HG02588 (cell line): ENCODE results near the gene CCDC34.
"Not testable (repeated sequence)": the region's sequence is repeated elsewhere in the genome, so short reads cannot be mapped to it uniquely, and the experiment has no call there.

Experiments used
- ATAC-seq: cut with Tn5 transposase; IDR thresholded peaks from one replicate; pipeline ENCODE4 v1.9.1; 2021; ENCODE audit warnings: mild to moderate bottlenecking, moderate library complexity; ENCODE audit not compliant: unreplicated experiment

Gene CCDC34

DNA sequence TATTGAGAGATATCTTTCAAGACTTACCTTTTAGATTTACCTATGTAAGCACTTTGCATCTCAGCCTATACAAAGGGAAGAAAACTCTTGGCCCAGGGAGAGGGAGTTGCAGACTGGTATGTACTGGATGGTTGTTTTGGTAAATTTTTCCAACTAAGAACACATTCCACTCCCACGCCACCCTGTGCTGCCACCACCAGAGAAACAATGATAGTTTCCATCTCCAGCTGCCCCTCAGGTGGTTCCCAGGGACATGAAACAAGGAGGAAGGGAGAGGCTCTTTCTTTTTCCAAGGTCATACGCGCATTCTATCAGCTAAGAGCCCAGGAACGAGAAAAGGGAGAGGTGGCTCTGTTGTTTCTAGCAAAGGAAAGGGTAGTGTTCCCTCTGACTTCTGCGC is 34.4 kb downstream of the CCDC34 start:
- no peak for ATAC-seq

DNA sequence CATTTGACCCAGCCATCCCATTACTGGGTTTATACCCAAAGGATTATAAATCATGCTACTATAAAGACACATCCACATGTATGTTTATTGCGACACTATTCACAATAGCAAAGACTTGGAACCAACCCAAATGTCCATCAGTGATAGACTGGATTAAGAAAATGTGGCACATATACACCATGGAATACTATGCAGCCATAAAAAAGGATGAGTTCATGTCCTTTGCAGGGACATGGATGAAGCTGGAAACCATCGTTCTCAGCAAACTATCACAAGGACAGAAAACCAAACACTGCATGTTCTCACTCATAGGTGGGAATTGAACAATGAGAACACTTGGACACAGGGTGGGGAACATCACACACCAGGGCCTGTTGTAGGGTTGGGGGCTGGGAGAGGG is 36.0 kb downstream of the CCDC34 start:
- not testable (repeated sequence) for ATAC-seq

DNA sequence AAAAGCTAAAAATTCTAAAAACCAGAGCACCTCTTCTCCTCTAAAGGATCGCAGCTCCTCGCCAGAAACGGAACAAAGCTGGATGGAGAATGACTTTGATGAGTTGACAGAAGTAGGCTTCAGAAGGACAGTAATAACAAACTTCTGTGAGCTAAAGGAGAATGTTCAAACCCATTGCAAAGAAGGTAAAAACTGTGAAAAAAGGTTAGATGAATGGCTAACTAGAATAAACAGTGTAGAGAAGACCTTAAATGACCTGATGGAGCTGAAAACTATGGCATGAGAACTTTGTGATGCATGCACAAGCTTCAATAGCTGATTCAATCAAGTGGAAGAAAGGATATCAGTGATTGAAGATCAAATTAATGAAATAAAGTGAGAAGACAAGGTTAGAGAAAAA is 40.8 kb downstream of the CCDC34 start:
- ATAC-seq: not testable (repeated sequence)

DNA sequence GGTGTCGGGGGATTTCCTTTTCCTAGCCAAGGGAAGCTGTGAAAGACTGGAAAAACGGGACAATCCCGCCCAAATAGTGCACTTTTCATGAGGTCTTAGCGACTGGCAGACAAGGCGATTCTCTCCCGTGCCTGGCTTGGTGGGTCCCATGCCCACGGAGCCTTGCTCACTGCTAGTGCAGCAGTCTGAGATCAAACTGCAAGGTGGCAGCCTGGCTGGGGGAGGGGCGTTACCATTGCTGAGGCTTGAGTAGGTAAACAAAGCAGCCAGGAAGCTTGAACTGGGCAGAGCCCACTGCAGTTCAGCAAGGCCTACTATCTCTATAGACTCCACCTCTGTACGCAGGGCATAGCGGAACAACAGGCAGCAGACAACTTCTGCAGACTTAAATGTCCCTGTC is 41.7 kb downstream of the CCDC34 start:
- not testable (repeated sequence) for ATAC-seq

DNA sequence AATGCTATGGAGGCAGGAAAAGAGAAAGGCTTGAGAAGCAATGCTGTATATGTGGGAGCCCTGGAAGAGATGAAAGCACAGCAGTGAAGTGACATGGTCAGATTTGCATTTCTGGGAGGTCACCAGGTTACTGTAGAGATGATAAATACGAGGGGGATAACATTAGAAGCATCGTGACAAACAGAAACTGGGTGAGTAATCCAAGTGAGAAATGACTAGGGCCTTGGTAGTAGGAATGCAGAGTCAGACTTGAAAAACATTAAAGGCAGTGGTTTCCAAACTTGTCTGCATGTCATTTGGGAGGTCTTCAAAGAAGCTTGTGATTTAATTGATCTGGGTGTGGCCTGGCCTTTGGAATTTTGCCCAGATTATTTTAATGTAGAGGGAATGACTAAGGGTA is 43.9 kb downstream of the CCDC34 start:
- ATAC-seq: peak; percentile 100

DNA sequence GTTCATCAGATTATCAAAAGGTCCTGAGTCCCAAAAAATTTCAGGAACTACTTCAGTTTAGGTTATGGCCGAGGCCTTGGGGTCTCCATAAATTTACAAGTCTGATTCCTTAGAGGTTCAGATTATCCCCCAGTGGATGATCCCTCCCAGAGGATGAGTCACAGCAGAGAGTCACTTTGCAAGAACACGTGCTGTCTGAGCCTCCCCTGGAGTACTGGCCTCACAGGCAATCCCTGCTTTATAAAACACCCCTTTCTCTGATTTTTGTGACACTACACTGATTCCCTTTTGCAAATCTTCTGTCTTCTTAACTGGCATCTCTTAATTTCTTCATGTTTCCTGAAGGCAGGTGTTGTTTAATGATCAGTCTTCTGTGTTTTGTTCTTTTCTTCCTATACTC is 45.3 kb downstream of the CCDC34 start:
- ATAC-seq: no peak

DNA sequence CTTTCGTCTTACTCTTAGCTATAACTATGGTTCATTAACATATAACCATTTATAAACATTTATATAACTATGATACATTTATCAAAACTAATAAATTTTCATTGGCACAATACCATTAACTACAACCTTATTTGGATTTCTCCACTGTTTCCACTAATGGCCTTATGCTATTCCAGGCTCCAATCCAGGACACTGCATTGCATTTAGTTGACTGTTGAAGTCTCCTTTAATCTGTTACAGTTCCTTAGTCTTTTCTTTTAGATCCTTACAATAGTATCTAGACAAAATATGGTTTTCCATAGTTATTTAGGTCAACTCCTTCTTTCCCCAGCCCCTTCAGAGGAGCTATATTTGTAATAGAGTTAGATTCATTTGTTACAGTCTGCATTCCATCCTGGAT is 47.2 kb downstream of the CCDC34 start:
- no peak for ATAC-seq

DNA sequence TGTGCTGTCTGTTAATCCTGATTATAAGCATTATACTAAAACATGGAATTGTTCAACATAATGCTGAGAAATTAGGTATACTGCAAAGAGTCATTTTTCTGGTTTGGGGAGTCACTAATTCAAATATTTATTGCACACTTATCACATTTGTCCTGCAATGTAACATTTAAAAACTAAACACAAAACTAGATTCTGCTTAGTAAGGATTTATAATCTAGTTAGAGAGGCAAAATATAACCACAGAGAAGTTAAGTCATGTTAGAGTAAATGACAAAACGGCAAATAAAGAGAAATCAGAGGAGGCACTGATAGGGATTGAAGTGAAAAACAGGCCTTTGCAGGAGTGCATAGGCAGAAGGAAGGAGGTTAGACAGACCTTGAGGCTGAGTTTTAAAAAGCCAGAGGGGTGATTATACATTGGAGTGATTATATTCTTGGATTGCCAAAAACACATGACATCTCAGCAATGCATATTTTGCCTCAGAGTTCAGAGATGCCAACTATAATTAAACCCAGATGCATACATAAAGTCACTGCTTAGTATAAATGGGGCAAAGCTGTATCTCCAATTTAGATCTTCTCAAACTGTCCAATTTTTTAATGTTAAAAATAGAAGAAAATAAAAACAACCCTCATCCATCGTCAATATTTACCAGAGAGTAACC is 49.7 kb downstream of the CCDC34 start:
- no peak for ATAC-seq

DNA sequence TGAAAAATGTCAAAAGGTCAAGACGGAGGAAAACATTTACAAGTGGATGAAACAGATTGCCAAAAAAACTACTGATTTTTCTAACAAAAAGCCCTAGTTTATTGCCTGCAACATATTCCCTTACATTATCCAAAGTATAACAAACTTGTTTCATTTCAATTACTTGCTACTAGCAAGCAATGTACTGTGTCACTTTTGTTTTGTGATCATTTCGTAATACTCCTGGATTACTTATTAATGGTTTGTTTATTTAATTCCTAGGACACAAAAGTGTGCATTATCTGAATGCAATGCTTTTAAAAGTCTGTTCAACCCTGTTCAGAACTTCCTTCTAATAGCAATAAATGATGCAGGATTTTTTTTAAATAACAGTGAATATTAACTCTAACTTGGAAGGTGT is 50.9 kb downstream of the CCDC34 start:
- ATAC-seq: no peak

DNA sequence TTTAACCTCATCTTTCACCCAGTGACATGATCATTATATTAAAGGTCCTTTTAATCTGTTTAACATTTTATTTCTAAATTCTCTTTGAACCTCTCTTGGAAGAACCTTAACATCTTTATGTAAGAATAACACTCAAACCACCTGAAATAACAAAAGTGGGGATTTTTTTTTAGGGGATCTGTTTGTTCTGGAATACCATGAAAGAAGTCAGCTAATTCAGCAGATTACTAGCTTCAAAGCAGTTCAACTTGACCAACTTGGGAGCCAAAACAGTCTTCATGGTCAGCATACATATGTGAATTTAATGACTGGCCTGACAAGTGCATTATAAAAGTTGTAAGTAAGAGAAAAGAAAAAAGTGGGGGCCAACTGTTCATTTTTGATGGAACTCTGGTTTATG is 52.3 kb downstream of the CCDC34 start:
- ATAC-seq: no peak

DNA sequence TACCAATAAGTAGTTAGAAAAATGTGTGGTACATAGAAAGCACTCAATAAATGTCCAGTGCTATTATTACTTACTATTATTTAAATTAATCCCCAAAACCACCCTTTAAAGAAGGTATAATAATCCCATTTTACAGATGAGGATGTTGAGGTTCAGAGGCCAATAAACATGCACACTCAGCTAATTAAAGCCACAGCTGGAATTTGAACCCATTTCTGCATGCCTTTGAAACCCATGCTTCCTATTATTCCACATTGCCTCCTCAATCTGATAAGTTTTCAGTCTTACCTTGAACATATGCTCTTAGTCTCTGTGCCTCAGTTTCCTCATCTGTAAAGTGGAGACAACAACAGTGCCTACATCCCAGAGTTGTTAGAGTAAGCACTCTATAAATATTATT is 52.8 kb downstream of the CCDC34 start:
- no peak for ATAC-seq

DNA sequence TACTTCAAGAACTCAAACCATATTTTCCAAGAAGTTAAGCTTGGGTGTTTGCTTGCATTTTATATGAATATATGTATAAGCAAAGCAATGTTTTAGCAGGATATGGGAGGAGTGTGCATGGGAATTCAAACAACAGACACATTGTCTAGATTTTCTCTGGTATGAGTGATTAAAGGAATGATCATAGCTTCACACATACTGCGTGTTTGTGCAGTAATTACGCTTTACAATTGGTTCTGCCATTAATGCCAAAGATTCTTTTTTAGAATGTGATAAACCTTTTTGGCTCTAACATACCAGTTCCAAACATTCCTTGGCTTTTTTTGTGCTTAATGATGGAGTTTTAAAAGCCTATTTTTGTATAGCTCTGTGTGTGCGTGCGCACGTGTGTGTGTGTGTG is 54.0 kb downstream of the CCDC34 start:
- ATAC-seq: no peak

DNA sequence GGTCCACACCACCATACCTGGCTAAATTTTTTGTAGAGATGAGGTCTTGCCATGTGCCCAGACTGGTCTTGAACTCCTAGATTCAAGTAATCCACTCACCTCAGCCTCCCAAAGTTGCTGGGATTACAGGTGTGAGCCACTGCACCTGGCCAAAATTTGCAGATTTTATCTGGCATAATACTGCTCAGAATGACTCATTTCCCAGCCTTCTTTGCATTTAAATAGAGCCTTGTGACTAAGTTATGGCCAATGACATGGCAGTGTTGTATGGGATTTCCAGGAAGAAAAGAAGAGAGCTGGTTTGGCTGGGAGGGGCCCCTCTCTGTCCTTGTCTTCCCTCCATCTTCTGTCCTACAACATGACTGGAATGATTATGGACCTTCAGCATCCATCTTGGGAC is 55.8 kb downstream of the CCDC34 start:
- ATAC-seq: no peak

DNA sequence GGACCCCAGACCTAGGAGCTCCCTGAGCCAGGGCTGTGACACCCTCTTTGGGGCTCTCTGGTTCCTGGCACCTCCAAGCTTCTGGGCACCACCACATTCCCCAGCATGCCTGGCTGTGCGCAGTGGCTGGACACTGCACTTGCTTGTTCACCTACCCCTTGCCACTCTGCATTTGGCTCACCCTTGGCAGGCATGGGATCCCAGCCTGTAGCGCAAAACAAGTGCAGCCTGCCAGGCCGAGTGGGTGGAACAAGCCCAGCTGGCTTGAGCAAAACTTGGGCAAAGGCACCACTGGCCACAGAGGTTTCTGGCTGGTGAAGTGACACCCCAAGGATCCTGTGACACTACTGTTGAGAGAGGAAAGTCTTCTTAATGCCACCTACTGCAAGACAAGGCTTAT is 57.3 kb downstream of the CCDC34 start:
- ATAC-seq: no peak

DNA sequence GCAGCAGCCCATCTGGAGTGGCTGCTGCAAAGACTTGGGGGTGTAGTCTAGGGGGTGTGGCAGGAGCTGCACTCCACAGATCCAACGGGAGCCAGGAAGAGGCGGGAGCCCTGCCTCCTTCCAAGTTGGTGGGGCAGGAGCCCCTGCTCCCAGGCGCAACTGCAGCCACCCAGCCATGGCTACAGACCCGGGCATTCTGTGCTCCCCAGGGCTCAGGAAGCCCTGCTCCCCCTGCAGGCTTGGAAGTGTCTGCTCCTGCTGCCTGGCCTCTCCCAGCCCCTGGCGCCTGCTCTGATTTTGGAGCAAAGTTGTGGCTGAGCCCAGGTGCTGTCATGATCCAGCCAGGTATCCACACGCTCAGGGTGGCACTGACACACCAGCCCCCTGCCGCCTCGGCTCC is 58.5 kb downstream of the CCDC34 start:
- ATAC-seq: no peak

DNA sequence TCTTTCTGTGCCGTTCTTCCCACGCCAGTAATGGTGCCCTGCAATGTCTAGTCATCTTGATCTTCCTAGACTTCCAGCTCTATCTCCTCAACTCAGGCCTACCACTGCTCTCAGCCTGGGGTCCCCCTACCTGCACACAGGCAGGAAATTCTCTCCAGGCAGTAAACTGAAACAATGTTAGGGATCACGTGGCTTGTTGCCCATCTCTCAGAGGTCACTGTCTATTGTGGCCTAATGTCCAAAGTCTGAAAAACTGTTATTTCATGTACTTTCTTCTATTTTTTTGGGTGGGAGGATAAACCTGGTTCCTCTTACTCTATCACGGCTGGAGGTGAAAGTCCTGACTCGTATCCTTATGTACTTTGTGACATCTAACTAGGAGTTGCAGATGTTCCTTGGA is 59.1 kb downstream of the CCDC34 start:
- ATAC-seq: no peak

DNA sequence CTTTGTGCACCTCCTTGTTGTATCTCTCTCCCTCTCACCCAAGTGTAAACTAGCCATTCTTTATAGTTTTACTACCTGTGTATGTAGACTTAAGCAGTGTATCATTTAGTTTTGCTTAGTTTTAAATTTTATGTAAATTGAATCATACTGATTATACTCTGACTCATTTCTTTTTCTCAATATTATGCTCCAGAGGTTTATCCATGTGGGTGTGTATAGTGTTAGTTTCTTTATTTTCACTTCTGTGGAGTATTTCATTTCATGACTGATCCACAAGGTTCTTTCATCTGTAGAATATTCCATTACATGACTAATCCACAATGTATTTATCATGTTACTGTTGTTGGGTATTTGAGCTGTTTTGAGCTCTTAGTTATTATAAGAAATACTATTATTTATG is 62.0 kb downstream of the CCDC34 start:
- ATAC-seq: no peak

DNA sequence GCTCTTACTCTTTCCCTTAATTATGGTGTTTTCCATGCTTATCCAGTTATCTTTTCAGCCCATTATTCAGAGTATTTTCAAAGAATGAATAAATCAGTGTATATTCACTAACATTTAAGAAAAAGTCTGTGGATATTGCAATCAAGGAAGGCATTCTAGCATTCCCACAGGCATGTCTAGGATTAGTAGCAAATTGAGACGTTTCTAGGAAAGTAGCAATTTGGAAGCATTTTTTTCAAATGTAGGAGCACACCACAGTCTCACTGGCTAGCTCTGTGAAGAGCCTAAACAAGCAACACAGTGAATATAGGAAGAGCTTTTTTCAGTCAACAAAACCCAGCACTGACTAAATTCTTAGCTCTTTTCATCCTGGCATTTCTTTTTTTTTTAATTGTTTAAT is 65.4 kb downstream of the CCDC34 start:
- ATAC-seq: no peak

DNA sequence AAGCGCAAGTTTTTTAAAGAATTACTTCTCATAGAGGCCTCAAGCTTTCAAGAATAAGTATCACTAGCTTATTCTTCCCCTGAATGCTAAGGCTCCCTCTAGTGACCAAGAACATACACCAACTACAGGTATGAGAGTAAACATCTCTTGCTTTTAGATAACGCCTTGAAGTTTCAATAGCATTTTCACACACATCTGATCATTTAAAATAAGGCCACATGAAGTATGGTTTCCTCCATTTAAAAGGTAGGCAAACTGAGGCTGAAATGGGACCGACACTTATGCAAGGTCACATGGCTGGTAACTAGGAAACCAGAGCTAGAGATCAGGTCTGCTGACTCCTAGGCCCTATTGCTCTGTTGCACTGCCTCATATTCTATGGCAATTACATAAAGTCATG is 66.5 kb downstream of the CCDC34 start:
- peak; percentile 90 for ATAC-seq

DNA sequence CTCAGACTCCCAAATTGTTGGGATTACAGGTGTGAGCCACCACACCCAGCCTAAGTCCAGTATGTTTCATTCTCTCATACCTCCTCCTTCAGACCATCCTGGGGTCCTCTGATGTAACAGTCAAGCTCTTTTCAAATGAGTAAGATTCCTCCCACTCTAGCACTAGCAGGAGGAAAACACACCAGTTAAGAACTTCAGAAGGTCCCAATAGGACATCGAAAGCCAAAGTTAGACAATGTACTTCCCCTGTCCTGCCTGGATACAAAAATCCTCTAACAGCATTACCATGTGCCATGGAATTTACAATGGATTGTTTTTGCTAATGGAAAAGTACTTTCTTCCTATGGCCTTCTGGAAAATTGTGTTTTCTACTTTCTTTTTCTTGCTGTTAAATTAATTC is 67.1 kb downstream of the CCDC34 start:
- ATAC-seq: no peak

DNA sequence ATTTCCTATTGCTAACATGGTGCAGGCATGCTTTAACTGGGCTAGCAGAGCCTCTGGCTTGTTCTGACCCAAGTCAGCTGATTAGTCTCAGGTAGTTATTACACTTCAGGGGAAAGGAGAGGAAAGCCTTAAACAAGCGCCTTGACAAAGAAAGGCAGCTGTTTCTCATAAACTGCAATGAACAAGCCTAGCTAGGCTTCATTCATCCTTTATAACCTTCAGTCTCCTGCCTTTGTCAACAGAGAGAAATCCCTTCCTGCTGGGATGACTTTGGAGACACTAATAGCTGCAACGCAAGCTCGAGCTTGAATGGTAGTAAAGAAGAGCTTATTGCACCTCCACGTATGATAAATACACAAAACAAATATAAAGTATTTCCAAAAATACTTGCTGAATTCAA is 68.4 kb downstream of the CCDC34 start:
- ATAC-seq: no peak

DNA sequence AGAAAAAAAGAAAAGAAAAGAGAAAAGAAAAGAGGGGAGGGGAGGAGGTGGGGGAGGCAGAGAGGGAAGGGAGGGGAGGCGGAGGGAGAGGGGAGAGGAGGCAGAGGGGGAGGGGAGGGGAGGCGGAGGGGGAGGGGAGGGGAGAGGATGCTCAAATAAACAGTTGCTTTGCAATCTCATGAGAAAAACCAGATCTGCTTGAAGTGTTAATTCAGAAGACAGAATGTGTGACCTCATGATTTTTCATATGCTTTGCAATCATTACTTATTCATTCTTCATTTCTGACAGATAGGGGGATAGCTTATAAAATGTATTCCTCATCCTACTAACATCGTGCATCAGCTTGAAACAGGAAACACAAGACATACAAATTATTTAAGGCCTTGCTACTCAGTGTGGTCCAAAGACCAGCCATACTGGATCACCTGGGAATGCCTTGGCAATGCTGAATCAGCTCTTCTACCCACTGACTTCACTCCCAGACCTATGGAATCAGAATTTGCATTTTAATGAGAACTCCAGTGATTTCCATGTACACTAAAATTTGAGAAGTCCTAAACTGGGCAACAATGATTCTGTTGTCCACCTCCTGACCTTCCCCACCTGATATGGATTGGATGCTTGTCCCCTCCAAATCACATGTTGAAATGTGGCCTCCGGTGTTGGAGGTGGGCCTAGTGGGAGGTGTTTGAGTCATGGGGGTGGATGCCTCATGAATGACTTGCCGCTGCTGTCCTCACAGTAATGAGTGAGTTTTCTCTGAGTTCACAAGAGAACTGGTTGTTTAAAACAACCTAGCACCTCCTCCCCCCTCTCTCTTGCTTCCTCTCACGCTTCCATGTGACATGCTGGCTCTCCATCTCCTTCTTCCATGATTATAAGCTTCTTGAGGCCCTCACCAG is 69.2 kb downstream of the CCDC34 start:
- ATAC-seq: no peak

DNA sequence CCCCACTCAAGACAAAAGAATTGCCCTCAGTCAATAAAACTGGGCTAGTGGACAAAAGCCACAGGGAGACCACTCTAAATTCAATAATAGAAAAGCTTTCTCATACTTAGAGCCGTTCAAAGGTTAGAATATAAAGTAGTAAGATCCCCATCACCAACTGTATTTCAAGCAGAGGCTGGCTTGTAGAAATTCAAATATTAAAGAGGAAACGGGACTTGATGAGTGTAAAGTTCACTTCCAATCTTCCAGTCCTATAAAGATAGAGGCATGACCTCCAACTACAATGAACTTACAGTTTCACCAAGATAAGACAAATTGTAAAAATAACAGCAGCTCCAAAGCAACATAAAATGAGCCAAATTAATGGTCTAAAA is 70.4 kb downstream of the CCDC34 start:
- ATAC-seq: no peak
